Stimulated activated CD4-positive, alpha-beta T cell treated with anti-CD3 and anti-CD28 coated beads, Interleukin-15, amount 100 ng/mL, for 1 hour (primary cell): ENCODE data around the gene IL18RAP.

Experiments
- DNase-seq, 2 donors: peaks; one replicate each; pipeline ENCODE4 v3.0.0-alpha.2; 2020; ENCODE audit warnings: low read depth in 1 of 2, low spot score in 1 of 2

Gene IL18RAP

GRCh38 chr2:102492006-102492405 lies 69.0 kb downstream of the IL18RAP start:
- DNase-seq = no peak

- no peak for DNase-seq
Measured at GRCh38 chr2:102494570-102494969, 71.6 kb downstream of the IL18RAP start.

- no peak for DNase-seq
Measured at GRCh38 chr2:102498414-102498813, 75.5 kb downstream of the IL18RAP start.

GRCh38 chr2:102499558-102499957 lies 76.6 kb downstream of the IL18RAP start:
- no peak for DNase-seq
